CD14-positive monocyte (primary cell): Measurements from ENCODE around the gene VCL. TPM values are rescaled to one million over a fixed set of nuclear protein-coding genes. Genes with fewer than 3 reads are reported as not detected.

Experiments used
- DNase-seq, 3 donors: peaks; one replicate each; pipeline ENCODE4 v3.0.0-alpha.2; 2011 to 2022
- H2AFZ ChIP-seq: 2 replicates; pipeline ENCODE4 v1.6.0; 2012; ENCODE audit warnings: mild to moderate bottlenecking, low read depth, low read length, inconsistent platforms; ENCODE audit not compliant: insufficient read depth, poor library complexity, severe bottlenecking
- H3K27ac ChIP-seq, 2 donors: 1 replicate in 1 of 2; 2 replicates in 1 of 2; pipeline ENCODE4 v1.5.1; 2012 to 2013; ENCODE audit warnings: low read length in 2 of 2, control low read depth in 1 of 2, inconsistent platforms in 1 of 2, low read depth in 1 of 2, mild to moderate bottlenecking in 1 of 2
- H3K27me3 ChIP-seq, 2 donors: one replicate each; pipeline versions ENCODE4 v1.6.0 to v1.6.1; 2011 to 2013; ENCODE audit warnings: low read length in 2 of 2; ENCODE audit not compliant: control insufficient read depth in 2 of 2, insufficient read depth in 2 of 2
- H3K36me3 ChIP-seq, 2 donors: replicated peaks in 1 of 2; 1 replicate in 1 of 2; 2 replicates in 1 of 2; pipeline versions ENCODE4 v1.5.1 to v1.6.1; 2012 to 2013; ENCODE audit warnings: low read length in 2 of 2, control low read depth in 1 of 2, inconsistent platforms in 1 of 2, mild to moderate bottlenecking in 1 of 2; ENCODE audit not compliant: insufficient read depth in 2 of 2, control insufficient read depth in 1 of 2
- H3K4me1 ChIP-seq, 2 donors: 1 replicate in 1 of 2; 2 replicates in 1 of 2; pipeline versions ENCODE4 v1.5.1 to v1.6.1; 2012 to 2013; ENCODE audit warnings: low read length in 2 of 2, control low read depth in 1 of 2, inconsistent platforms in 1 of 2, mild to moderate bottlenecking in 1 of 2, moderate library complexity in 1 of 2; ENCODE audit not compliant: insufficient read depth in 2 of 2, control insufficient read depth in 1 of 2
- H3K4me2 ChIP-seq: replicated peaks from 2 replicates; pipeline ENCODE3; 2012; ENCODE audit warnings: low read length, moderate library complexity, mild to moderate bottlenecking; ENCODE audit not compliant: poor library complexity, severe bottlenecking; ENCODE audit errors: extremely low read depth
- H3K4me3 ChIP-seq, 3 experiments: fragments of 200-600 bp in 1 of 3; sonication (generic) in 1 of 3; replicated peaks in 1 of 3; 1 replicate in 2 of 3; 2 replicates in 1 of 3; pipeline ENCODE4 v1.5.1; 2011 to 2013; ENCODE audit warnings: low read length in 3 of 3, mild to moderate bottlenecking in 3 of 3, control low read depth in 2 of 3, low read depth in 2 of 3, inconsistent platforms in 1 of 3, moderate library complexity in 1 of 3
- H3K79me2 ChIP-seq: 2 replicates; pipeline ENCODE4 v1.6.0; 2012; ENCODE audit warnings: mild to moderate bottlenecking, control low read depth, inconsistent platforms, low read length, moderate library complexity; ENCODE audit not compliant: insufficient read depth
- H3K9ac ChIP-seq: 2 replicates; pipeline ENCODE4 v1.6.0; 2017; ENCODE audit warnings: low read length, mild to moderate bottlenecking; ENCODE audit not compliant: insufficient read depth, poor library complexity, severe bottlenecking
- H3K9me3 ChIP-seq, 2 donors: replicated peaks in 1 of 2; 1 replicate in 1 of 2; 2 replicates in 1 of 2; pipeline versions ENCODE4 v1.5.1 to v1.6.1; 2012 to 2013; ENCODE audit warnings: low read length in 2 of 2, control low read depth in 1 of 2; ENCODE audit not compliant: control insufficient read depth in 1 of 2, insufficient read depth in 1 of 2
- H4K20me1 ChIP-seq: 2 replicates; pipeline ENCODE4 v1.6.0; 2012; ENCODE audit warnings: mild to moderate bottlenecking, low read length, control low read depth, moderate library complexity; ENCODE audit not compliant: insufficient read depth
- H3K27ac Mint-ChIP-seq, 7 donors: one replicate each; pipeline ENCODE4 v1.8.0; 2020; ENCODE audit warnings: mild to moderate bottlenecking in 7 of 7, mixed read lengths in 7 of 7, moderate library complexity in 6 of 7, inconsistent platforms in 2 of 7
- H3K27me3 Mint-ChIP-seq, 3 donors: one replicate each; pipeline ENCODE4 v1.8.0; 2021 to 2022; ENCODE audit warnings: low read depth in 3 of 3, mild to moderate bottlenecking in 3 of 3, mixed read lengths in 3 of 3, moderate library complexity in 3 of 3, inconsistent platforms in 1 of 3
- H3K36me3 Mint-ChIP-seq, 2 donors: one replicate each; pipeline ENCODE4 v1.8.0; 2020; ENCODE audit warnings: mixed read lengths in 2 of 2, inconsistent platforms in 1 of 2, mild to moderate bottlenecking in 1 of 2
- H3K4me1 Mint-ChIP-seq: one replicate; pipeline ENCODE4 v1.8.0; 2020; ENCODE audit warnings: mild to moderate bottlenecking, mixed read lengths
- H3K4me3 Mint-ChIP-seq, 2 donors: one replicate each; pipeline ENCODE4 v1.8.0; 2020; ENCODE audit warnings: mild to moderate bottlenecking in 2 of 2, mixed read lengths in 2 of 2, moderate library complexity in 1 of 2
- H3K9me3 Mint-ChIP-seq, 7 donors: one replicate each; pipeline ENCODE4 v1.8.0; 2020 to 2022; ENCODE audit warnings: mixed read lengths in 7 of 7, mild to moderate bottlenecking in 6 of 7, moderate library complexity in 6 of 7, inconsistent platforms in 2 of 7
- CTCF ChIP-seq: fragments of 200-600 bp; IDR thresholded peaks from one replicate; pipeline ENCODE4 v1.8.0; 2022; ENCODE audit warnings: antibody characterized with exemption, mild to moderate bottlenecking
- WGBS: methylation state at CpG from one replicate; pipeline ENCODE4 v1.1.5; 2013; ENCODE audit warnings: missing lambda C conversion rate; ENCODE audit not compliant: insufficient coverage; 5-methylcytosine and 5-hydroxymethylcytosine counted together
- intact Hi-C, 2 donors: fragments of 100-400 bp; cut with micrococcal nuclease; formaldehyde crosslinking; loops; one replicate each; pipeline versions ENCODE4 v1.15.0 to v1.15.1; 2023
- polyA plus RNA-seq, 3 donors: library from polyadenylated mRNA; depleted of rRNA in 1 of 3; unstranded in 2 of 3; stranded (reverse) in 1 of 3; fragments of 300-500 nt in 2 of 3; fragments of >200 nt in 1 of 3; fragmentation: Illumina TruSeq in 2 of 3; gene quantifications; 1 replicate in 2 of 3; 2 replicates in 1 of 3; pipeline ENCODE4 v1.2.3, GENCODE V29; 2012 to 2021

VCL gene
- polyA plus RNA-seq, 3 donors = 39.1 to 68.4 (median 52.8) TPM

- peaks cover 95% of the 10 kb centered on the region for H3K79me2 ChIP-seq
- peaks cover 26 to 31% of the 10 kb centered on the region in 2 donors for H3K4me1 ChIP-seq
- H3K36me3 ChIP-seq = no peaks in the 10 kb centered on the region
- intact Hi-C loops = no loop called here
- Mint-ChIP-seq H3K4me3 (no peak overlapping the region), H3K27ac (peak overlapping the region in 3 of 7 donors; percentile 6 to 78 (median 55)), H3K9me3 (no peaks in the 10 kb centered on the region), H3K27me3 (no peaks in the 10 kb centered on the region), H3K4me1 (peaks cover 34% of the 10 kb centered on the region), H3K36me3 (peaks cover 3 to 9% of the 10 kb centered on the region in 2 donors)
- no peak for DNase-seq
- H3K9ac ChIP-seq = peak overlapping the region; percentile 1
- no peak overlapping the region for H3K4me2 ChIP-seq
- no CpG with 5 or more reads among the region's 2 CpGs for WGBS
- no peak for TF ChIP-seq CTCF
- no peaks in the 10 kb centered on the region for H3K27me3 ChIP-seq
- no peaks in the 10 kb centered on the region for H3K9me3 ChIP-seq
- H3K4me3 ChIP-seq = no peak overlapping the region
- H3K27ac ChIP-seq = peak overlapping the region in 1 of 2 donors; percentile 36
- peaks cover 97% of the 10 kb centered on the region for H4K20me1 ChIP-seq
- H2AFZ ChIP-seq = no peak overlapping the region
Observed at GRCh38 chr10:74056050-74056818, 58.3 kb downstream of the VCL start.

GRCh38 chr10:74058071-74058470 is 60.2 kb downstream of the VCL start:
- no peaks in the 10 kb centered on the region for H3K9me3 Mint-ChIP-seq
- Histone ChIP-seq H3K4me3 (no peak overlapping the region), H3K4me2 (no peak overlapping the region), H4K20me1 (peaks cover 97% of the 10 kb centered on the region), H3K36me3 (peaks cover 0 to 15% of the 10 kb centered on the region in 2 donors), H3K4me1 (peaks cover 26 to 31% of the 10 kb centered on the region in 2 donors), H3K79me2 (peaks cover 95% of the 10 kb centered on the region), H2AFZ (no peak overlapping the region), H3K9ac (no peak overlapping the region), H3K27ac (peak overlapping the region in 1 of 2 donors; percentile 42), H3K27me3 (no peaks in the 10 kb centered on the region), H3K9me3 (peaks cover 0 to 4% of the 10 kb centered on the region in 2 donors)
- peak overlapping the region in 1 of 2 donors; percentile 54 for H3K4me3 Mint-ChIP-seq
- 0% methylated on average over 3 of the region's 4 CpGs for WGBS
- no peaks in the 10 kb centered on the region for H3K27me3 Mint-ChIP-seq
- intact Hi-C loops = no loop called here
- peaks cover 33% of the 10 kb centered on the region for H3K4me1 Mint-ChIP-seq
- no peak for TF ChIP-seq CTCF
- H3K36me3 Mint-ChIP-seq = peaks cover 10 to 25% of the 10 kb centered on the region in 2 donors
- peak overlapping the region in 5 of 7 donors; percentile 7 to 82 (median 61) for H3K27ac Mint-ChIP-seq
- no peak for DNase-seq
